Uterus (tissue), 2 donors: ENCODE results near the gene NPEPL1.

Experiments
- CTCF ChIP-seq, 4 experiments: fragments of 200-600 bp in 2 of 4; fragments of 450-650 bp in 2 of 4; sonication (generic) in 2 of 4; IDR thresholded peaks; one replicate each; pipeline ENCODE4 v1.5.1; 2016 to 2019; ENCODE audit warnings: antibody characterized with exemption in 4 of 4, mild to moderate bottlenecking in 2 of 4, moderate library complexity in 1 of 4
- POLR2A ChIP-seq, 2 donors: fragments of 450-650 bp; IDR thresholded peaks; one replicate each; pipeline ENCODE4 v1.6.1; 2016; ENCODE audit warnings: antibody characterized with exemption in 2 of 2, mild to moderate bottlenecking in 1 of 2, moderate library complexity in 1 of 2

GRCh38 chr20:58647162-58647795 is 45.3 kb upstream of the NPEPL1 start:
- TF ChIP-seq CTCF (IDR thresholded peaks at IDR 0.05) = no peak
- no peak for TF ChIP-seq POLR2A (IDR thresholded peaks at IDR 0.05)
